Nephron (organoid): Measurements from ENCODE around the gene CAPN3.

Experiments
- H3K27ac Mint-ChIP-seq, 3 experiments: 2 replicates each; pipeline ENCODE4 v1.8.0; 2020; ENCODE audit warnings: mixed read lengths in 3 of 3, mild to moderate bottlenecking in 2 of 3, moderate library complexity in 1 of 3
- H3K27me3 Mint-ChIP-seq: 2 replicates; pipeline ENCODE4 v1.8.0; 2021; ENCODE audit warnings: low read depth, mild to moderate bottlenecking, moderate library complexity, mixed read lengths
- H3K36me3 Mint-ChIP-seq: 2 replicates; pipeline ENCODE4 v1.8.0; 2020; ENCODE audit warnings: low read depth, mixed read lengths
- H3K4me1 Mint-ChIP-seq: 2 replicates; pipeline ENCODE4 v1.8.0; 2020; ENCODE audit warnings: mixed read lengths
- H3K4me3 Mint-ChIP-seq, 3 experiments: 2 replicates each; pipeline ENCODE4 v1.8.0; 2020; ENCODE audit warnings: mild to moderate bottlenecking in 3 of 3, mixed read lengths in 3 of 3, moderate library complexity in 2 of 3
- H3K9me3 Mint-ChIP-seq: 2 replicates; pipeline ENCODE4 v1.8.0; 2020; ENCODE audit warnings: mixed read lengths
- CTCF ChIP-seq, 3 experiments: fragments of 200-600 bp; sonication (generic); IDR thresholded peaks; one replicate each; pipeline ENCODE4 v1.5.0; 2021; ENCODE audit warnings: antibody characterized with exemption in 3 of 3; ENCODE audit not compliant: unreplicated experiment in 3 of 3

The CAPN3 gene

GRCh38 chr15:42401544-42402454 is 42.5 kb downstream of the CAPN3 start:
- Mint-ChIP-seq H3K36me3 (no peaks in the 10 kb centered on the region), H3K9me3 (no peaks in the 10 kb centered on the region), H3K27ac (no peak overlapping the region), H3K4me1 (peaks cover 10% of the 10 kb centered on the region), H3K4me3 (no peak overlapping the region), H3K27me3 (peaks cover 3% of the 10 kb centered on the region)
- TF ChIP-seq CTCF (IDR thresholded peaks at IDR 0.05; ENCODE audit: unreplicated experiment in 3 of 3) = no peak

DNA sequence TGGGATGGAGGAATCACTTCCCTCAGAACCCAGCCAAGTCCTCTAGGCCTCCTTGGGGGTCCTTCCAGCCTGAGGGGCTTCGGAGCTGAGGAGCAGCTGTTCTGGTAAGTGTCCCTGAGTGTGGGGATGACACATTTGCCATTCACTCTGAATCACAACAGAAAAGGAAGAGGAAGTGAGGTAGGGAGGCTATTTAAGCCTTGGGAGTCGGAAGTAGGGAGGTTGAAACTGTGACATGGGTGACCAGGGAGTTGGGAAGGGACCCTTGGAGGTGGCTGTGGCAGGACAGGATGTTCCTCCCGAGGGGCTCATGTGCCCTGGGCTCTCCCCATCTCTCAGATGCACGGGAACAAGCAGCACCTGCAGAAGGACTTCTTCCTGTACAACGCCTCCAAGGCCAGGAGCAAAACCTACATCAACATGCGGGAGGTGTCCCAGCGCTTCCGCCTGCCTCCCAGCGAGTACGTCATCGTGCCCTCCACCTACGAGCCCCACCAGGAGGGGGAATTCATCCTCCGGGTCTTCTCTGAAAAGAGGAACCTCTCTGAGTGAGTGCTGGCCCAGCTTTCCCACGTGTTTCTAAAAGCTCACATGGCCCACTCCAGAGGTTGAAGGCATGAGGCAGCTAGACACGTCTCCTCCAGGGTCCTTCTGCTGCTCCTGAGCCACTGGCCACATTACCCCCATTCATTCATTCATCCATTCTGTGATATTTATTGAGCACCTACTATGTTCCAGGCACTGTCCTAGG is 43.3 kb downstream of the CAPN3 start:
- Mint-ChIP-seq H3K4me3 (no peak overlapping the region), H3K27ac (no peak overlapping the region), H3K4me1 (peaks cover 10% of the 10 kb centered on the region), H3K27me3 (peaks cover 3% of the 10 kb centered on the region), H3K36me3 (no peaks in the 10 kb centered on the region), H3K9me3 (no peaks in the 10 kb centered on the region)
- TF ChIP-seq CTCF (IDR thresholded peaks at IDR 0.05; ENCODE audit: unreplicated experiment in 3 of 3) = no peak

GRCh38 chr15:42403389-42403788 is 44.1 kb downstream of the CAPN3 start:
- no peaks in the 10 kb centered on the region for H3K36me3 Mint-ChIP-seq
- no peaks in the 10 kb centered on the region for H3K9me3 Mint-ChIP-seq
- H3K4me1 Mint-ChIP-seq = peaks cover 10% of the 10 kb centered on the region
- TF ChIP-seq CTCF (IDR thresholded peaks at IDR 0.05; ENCODE audit: unreplicated experiment in 3 of 3) = no peak
- no peak overlapping the region for H3K4me3 Mint-ChIP-seq
- H3K27me3 Mint-ChIP-seq = peaks cover 3% of the 10 kb centered on the region
- H3K27ac Mint-ChIP-seq = no peak overlapping the region

DNA sequence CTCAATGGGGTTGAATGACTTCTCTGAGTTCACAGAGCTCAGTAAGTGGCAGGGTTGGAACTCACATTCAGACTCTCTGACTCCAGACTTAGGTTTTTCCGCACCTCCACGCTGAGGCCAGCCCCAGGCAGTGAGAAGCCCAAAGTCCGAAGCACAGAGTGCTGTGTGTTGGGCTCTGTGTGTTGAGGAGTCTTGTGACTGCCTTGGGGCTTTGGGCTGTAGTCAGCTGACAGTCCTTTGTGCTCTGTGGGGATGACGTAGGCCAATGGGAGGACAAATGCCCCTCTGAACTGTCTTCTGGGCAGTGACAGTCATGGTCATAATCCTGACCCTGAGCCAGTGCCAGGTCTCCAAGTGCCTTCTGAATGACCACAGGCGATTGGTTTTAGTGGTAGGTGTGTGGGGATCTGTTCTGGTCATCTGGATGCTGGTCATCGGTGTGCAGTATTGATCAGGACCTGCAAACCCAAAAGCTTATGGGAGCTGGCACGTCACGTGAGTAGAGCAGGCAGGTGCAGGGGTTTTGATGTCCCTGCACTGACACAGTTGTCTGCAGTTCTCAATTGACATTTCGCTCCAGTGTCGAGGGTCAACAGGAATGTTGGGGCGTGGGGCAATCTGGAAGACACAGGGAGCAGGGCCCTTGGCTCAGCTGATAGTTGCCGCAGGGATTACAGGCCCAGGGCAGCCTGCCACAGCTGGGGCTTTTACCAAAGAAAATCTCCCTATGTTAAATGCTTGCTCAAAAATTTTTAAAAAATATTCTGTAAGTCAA is 45.3 kb downstream of the CAPN3 start:
- peaks cover 10% of the 10 kb centered on the region for H3K4me1 Mint-ChIP-seq
- H3K36me3 Mint-ChIP-seq = no peaks in the 10 kb centered on the region
- no peak overlapping the region for H3K4me3 Mint-ChIP-seq
- peak overlapping the region in 1 of 3 experiments; percentile 76 for H3K27ac Mint-ChIP-seq
- TF ChIP-seq CTCF (IDR thresholded peaks at IDR 0.05; ENCODE audit: unreplicated experiment in 3 of 3) = no peak
- no peaks in the 10 kb centered on the region for H3K9me3 Mint-ChIP-seq
- H3K27me3 Mint-ChIP-seq = peaks cover 3% of the 10 kb centered on the region

DNA sequence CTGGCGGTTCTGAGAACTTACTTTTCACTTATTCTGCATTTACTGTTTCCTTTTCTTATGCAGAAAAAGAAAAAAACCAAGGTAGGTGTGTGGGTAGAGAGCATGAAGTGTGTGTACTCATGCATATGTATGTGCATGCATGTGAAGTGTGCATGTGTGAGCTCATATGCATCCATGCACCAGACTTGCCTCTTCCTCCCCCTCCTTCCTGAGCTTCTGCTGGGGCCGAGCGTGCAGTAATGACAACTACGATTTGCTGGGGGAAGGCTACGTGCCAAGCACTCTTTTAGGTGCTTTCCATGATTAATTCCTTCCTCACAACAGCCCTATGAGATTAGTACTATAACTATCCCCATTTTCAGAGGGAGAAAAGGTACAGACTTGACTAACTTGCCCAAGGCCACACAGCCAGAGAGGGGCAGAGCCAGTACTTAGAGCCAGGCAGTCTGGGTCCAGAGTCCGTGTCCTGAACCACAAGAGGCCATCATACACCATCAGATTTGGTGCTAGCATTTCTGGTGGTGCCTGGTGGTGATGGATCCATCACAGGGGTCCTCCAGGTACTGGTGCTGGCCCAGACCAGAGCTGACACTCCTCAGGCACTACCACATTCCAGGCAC is 46.7 kb downstream of the CAPN3 start:
- H3K36me3 Mint-ChIP-seq = peaks cover 9% of the 10 kb centered on the region
- peaks cover 3% of the 10 kb centered on the region for H3K27me3 Mint-ChIP-seq
- peaks cover 10% of the 10 kb centered on the region for H3K4me1 Mint-ChIP-seq
- no peak overlapping the region for H3K4me3 Mint-ChIP-seq
- no peak for TF ChIP-seq CTCF (IDR thresholded peaks at IDR 0.05; ENCODE audit: unreplicated experiment in 3 of 3)
- peak overlapping the region in 2 of 3 experiments; percentile 39 to 62 for H3K27ac Mint-ChIP-seq
- no peaks in the 10 kb centered on the region for H3K9me3 Mint-ChIP-seq
